Renal pelvis (tissue), 4 donors: ENCODE results near the gene MAST2. TPM values are rescaled to one million over a fixed set of nuclear protein-coding genes. Genes with fewer than 3 reads are reported as not detected.
"Not testable (repeated sequence)": the region's sequence is repeated elsewhere in the genome, so short reads cannot be mapped to it uniquely, and the experiment has no call there.

Source experiments
- DNase-seq: peaks from one replicate; pipeline ENCODE4 v3.0.0-alpha.2; 2013
- polyA plus RNA-seq, 3 donors: library from polyadenylated mRNA; unstranded; fragments of 120-200 nt; gene quantifications; one replicate each; pipeline ENCODE4 v1.2.1, GENCODE V29; 2013; ENCODE audit not compliant: insufficient read length in 3 of 3

The MAST2 gene
- polyA plus RNA-seq, 3 donors, result 32.0 to 43.3 (median 38.1) TPM

GRCh38 chr1:46017876-46018503, 214.6 kb downstream of the MAST2 start:
- DNase-seq, result no peak

DNA sequence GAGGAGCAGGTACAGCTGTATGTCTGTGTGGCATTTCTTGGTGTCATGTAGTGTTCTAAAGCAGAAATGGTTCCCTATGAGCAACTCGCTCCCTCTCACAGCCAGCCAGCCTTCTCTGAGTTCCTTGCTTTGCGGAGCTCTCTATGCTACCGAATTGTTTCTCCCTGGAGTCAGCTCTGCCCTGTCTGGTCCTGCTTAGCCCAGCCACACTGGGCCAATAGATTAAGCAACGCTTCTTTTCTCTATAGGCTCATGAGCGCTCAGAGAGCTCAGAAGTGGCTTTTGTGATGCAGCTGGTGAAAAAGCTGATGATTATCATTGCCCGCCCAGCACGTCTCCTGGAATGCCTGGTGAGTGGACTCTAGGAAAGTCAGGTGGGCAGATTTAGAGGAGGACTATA, 215.9 kb downstream of the MAST2 start:
- no peak for DNase-seq

GRCh38 chr1:46020010-46020409, 216.6 kb downstream of the MAST2 start:
- DNase-seq, result no peak

DNA sequence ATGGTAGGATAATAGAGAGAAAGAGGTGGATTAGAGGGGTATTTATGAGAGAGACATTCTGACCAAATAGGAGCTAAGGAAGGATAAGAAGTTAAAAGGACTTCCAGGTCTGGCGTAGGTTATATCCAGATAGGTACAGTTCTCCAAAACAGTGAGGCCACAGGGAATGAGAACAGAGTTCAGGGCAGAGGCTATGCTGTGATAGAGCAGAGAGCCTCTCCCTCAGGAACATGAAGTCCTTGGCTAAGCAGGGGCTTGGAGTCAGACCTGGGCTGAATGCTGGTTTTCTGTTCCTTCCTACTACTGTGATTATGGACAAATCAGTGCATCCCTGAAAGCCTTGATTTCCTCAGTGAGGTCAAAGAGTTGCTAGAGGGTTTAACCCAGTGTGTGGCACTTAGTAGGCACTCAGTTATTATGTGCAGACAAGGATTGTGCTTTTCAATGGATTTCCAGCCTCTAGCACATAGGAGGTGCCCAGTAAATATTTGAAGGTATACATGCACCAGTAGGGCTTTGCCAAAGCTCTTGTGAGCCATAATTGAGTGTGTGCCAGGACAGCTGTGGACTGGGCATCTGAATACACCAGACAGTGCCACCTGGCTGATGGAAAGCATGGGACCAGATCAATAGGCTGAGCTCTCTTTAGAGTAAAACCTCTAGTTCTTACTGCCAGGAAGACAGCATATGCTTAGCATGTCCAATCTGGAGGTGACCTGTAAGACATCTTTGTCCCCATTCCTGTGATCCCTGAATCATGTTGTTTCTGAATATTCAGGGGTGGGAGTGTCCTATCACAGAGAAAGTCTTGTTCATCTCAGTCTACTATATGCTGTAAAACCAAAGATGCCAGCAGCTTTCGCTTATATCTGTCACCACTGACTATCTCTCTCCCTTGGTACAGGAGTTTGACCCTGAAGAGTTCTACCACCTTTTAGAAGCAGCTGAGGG, 217.9 kb downstream of the MAST2 start:
- no peak for DNase-seq

DNA sequence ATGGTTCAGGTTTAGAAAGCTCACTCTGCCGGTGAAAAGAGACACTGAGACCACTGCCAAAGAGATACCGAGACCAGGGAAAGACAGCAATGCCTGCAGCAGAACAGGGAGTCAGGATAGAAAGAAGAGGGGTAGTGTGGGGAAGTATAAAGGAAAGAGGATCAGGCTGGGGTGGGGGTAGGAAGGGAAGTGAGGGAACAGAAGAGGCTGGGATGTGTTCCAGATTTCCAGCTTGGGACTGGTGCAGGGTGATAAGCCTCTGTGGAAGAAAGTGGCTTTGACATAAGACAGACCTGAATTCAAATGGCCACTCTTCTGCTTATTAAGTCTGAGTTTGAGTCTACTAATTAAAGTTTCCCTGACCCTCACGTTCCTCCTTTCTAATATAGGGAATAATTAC, 223.1 kb downstream of the MAST2 start:
- no peak for DNase-seq

DNA sequence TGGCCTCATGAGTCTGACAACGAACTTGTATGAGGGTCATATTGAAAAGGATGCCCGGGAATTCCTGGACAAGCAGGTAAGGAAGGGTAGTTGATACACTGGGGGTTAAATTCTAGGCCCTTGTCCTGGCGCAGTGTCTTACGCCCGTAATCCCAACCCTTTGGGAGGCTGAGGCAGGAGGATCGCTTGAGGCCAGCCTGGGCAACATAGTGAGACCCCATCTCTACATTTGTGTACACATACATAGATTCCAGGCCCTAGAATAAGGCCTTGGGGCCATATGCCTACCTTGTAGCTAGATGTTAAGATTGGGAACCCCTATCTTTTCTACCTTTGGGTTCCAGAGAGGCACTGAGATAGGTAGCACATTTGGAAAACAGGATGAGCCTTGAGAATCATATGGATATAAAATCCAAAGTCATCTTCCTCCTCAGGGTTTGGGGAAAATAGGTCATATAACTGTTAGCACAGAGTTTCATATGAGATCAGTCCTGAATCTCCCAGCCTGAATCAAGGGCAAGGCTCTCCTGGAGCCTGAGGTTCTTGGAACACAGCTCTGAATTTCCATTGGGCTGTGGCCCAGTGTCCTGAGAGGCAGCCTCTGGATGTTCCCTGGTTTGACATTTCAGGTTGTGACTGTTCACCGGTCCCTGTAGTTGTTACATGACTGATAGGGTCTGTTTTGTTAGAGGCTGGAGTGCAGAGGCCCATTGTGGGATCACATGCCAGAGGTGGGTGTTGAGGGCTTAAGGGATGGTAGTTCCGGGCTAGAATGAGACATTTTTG, 224.6 kb downstream of the MAST2 start:
- DNase-seq, result no peak

DNA sequence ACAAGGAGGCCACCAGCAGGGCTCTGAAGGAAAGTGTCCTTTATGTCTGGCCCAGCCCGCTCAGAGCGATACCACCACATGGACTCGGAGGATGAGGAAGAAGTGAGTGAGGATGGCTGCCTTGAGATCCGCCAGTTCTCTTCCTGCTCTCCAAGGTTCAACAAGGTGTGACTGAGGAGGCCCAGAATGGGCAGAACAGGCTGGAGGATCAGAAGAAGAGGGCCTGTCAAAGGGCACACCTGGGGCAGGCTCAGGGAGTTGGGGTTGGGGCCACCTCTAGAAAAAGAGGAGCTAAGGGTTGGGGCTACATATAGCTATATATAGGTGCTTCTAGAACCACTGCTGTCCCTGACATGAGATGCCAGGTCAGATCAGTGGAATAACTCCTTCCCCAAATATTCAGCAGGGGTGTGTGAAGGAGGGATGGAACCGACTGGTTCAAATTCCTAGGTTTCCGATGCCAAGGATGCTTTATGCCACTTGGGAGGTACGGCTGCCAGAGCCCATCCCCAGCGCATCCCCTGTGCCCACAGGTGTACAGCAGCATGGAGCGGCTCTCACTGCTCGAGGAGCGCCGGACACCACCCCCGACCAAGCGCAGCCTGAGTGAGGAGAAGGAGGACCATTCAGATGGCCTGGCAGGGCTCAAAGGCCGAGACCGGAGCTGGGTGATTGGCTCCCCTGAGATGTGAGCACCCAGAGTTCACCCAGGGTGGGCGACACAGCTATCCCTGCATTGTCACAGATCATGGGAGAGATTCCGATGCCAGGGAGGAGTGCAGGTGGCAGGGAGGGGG, 226.9 kb downstream of the MAST2 start:
- no peak for DNase-seq

- DNase-seq, result no peak
These were observed 227.7 kb downstream of the MAST2 start for GRCh38 chr1:46030876-46031660.

DNA sequence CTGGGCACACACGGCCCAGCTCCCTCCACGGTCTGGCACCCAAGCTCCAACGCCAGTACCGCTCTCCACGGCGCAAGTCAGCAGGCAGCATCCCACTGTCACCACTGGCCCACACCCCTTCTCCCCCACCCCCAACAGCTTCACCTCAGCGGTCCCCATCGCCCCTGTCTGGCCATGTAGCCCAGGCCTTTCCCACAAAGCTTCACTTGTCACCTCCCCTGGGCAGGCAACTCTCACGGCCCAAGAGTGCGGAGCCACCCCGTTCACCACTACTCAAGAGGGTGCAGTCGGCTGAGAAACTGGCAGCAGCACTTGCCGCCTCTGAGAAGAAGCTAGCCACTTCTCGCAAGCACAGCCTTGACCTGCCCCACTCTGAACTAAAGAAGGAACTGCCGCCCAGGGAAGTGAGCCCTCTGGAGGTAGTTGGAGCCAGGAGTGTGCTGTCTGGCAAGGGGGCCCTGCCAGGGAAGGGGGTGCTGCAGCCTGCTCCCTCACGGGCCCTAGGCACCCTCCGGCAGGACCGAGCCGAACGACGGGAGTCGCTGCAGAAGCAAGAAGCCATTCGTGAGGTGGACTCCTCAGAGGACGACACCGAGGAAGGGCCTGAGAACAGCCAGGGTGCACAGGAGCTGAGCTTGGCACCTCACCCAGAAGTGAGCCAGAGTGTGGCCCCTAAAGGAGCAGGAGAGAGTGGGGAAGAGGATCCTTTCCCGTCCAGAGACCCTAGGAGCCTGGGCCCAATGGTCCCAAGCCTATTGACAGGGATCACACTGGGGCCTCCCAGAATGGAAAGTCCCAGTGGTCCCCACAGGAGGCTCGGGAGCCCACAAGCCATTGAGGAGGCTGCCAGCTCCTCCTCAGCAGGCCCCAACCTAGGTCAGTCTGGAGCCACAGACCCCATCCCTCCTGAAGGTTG, 231.4 kb downstream of the MAST2 start:
- DNase-seq, result no peak

GRCh38 chr1:46036894-46037839, 233.8 kb downstream of the MAST2 start:
- peak; percentile 74 for DNase-seq

DNA sequence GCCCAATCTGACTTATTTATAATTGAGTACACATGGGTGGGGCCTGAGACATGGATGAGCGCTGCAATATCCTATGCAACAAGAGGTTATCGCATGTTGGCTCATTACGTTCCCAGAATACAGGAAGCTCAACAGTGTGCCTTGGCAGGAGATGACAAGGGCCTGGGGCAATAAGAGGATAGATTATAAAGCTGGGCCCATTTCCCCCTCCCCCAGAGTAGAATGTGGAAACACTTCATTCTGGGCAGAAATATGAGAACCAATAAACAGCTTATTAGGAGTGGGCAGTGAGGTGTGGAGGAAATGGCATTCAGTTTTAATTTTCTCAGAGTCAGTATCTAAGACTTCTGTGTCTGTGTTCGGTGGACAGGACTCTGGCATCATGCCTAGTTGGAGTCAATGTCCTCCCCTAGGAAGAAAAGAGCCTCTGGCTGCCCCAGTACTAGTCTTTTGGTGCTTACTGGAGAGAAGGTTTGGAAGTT, 236.2 kb downstream of the MAST2 start:
- DNase-seq, result no peak

- no peak for DNase-seq
These were observed 238.1 kb downstream of the MAST2 start for GRCh38 chr1:46041551-46041950.

DNA sequence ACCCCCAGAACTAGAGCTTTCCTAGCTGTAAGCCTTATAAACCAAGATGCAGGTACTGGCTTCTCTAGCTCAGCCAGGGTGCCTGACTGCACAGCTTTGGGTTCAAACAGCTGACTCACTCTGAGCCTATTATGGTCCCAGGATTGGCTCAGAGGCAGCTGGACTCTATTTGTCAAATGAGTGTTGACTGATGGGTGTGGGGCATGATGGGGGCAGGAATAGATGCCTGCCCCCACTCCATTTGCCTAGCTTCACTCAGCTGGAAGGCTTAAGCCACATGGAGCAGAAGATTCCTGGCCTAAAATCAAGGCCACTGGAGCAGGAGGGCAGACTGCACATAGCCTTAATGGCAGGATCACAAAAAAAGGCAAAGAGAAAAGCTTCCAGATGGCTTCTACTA, 238.6 kb downstream of the MAST2 start:
- DNase-seq, result no peak

DNA sequence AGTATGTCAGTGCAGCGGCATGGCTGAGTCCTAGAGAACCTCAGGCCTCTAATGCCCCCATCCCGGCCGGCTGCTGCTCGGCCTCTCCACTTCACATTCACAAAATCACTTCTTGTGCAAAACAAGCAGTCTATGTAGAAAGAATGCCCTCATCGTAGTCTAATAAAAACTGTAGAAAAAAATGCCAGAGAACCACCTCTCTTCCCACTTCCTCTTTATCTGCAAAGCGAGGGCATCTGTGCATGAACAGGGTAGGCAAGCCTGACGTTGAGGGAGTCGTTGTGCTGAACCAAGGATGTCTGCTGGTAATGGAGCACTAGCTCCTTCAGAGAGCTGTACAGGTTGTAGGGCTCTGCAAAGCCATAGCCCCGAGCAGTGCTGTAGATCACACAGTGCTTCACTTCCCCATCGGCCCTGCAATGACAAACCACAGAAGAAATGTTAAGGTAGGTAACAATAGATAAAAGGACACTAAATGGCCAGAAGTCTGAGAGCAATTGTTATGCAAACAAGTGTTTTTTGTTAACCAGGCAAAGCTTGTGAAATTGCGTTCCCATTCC, 240.1 kb downstream of the MAST2 start:
- DNase-seq, result no peak

- DNase-seq, result no peak
These were observed 240.7 kb downstream of the MAST2 start for GRCh38 chr1:46044116-46044515.

DNA sequence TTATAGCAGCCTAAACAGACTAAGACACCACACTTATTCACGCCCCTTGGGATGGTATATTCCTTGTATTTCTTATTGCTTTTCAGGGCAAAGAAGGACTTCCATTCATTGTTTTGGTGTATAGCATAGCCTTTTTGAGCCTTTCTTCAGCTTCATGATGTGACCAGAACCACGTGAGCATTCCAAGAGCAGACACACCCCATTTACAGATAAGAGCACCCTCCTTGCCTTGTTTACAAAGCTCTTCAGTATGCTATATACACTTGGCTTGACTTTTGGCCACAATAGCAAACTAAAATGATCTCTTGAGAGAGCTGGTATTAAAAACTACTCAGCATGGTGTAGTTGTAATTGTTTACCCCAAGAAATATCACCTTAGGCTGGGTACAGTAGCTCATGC, 250.3 kb downstream of the MAST2 start:
- DNase-seq, result no peak

DNA sequence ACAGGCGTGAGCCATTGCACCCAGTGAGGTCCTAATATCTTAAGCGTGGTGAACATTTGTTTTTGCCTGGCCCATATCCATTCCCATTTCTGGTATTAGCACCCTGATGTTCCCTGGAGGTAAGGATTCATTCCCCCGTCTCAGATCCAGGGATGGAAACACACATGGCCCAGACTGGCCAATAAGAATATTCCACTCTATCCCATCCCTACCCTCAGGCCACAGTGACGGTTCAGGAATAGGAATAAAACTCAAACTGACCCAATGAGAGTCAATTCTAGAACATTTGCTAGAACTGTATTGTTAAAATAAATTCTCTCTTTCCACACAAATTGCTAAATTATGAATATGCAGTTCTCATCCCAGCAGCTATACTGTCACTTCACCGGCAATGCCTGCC, 252.9 kb downstream of the MAST2 start:
- DNase-seq, result no peak

DNA sequence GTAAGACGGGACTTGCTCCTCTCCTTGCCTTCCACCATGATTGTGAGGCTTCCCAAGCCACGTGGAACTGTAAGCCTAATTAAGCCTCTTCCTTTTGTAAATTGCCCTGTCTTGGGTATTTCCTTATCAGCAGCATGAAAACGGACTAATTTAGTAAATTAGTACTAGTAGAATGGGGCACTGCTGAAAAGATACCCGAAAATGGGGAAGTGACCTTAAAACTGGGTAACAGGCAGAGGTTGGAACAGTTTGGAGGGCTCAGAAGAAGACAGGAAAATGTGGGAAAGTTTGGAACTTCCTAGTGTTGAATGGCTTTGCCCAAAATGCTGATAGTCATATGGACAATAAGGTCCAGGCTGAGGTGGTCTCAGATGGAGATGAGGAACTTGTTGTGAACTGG, 253.8 kb downstream of the MAST2 start:
- not testable (repeated sequence) for DNase-seq
